Panc1 (cell line): ENCODE data around the gene AGPAT1.

Experiments used
- CTCF ChIP-seq: fragments of 450-650 bp; IDR thresholded peaks from 2 replicates; pipeline ENCODE4 v1.5.1; 2017; ENCODE audit warnings: mild to moderate bottlenecking
- POLR2AphosphoS5 ChIP-seq: IDR thresholded peaks from 2 replicates; pipeline ENCODE4 v1.6.1; 2012; ENCODE audit warnings: mild to moderate bottlenecking, low read depth, low read length, moderate library complexity
- REST ChIP-seq, 2 experiments: IDR thresholded peaks; 2 replicates each; pipeline ENCODE4 v1.6.1; 2011 to 2012; ENCODE audit warnings: low read depth in 2 of 2, control low read depth in 1 of 2, low read length in 1 of 2, mild to moderate bottlenecking in 1 of 2, moderate library complexity in 1 of 2; ENCODE audit not compliant: insufficient read depth in 1 of 2
- SIN3A ChIP-seq: IDR thresholded peaks from 2 replicates; pipeline ENCODE4 v1.6.1; 2012; ENCODE audit warnings: low read depth, mild to moderate bottlenecking, low read length, moderate library complexity, borderline replicate concordance; ENCODE audit not compliant: insufficient read depth

GRCh38 chr6:32216285-32216684, 40.4 kb upstream of the AGPAT1 start:
- TF ChIP-seq CTCF (no peak), SIN3A (no peak), REST (IDR thresholded peaks at IDR 0.05; ENCODE audit: insufficient read depth in 1 of 2, low read depth in 2 of 2, low read length in 1 of 2) (no peak), POLR2AphosphoS5 (no peak)
